ENCODE measurements around the gene CARMIL3. TPM values are rescaled to one million over a fixed set of nuclear protein-coding genes. Genes with fewer than 3 reads are reported as not detected.

CARMIL3 gene
- total RNA-seq, 2 experiments from 2014 or later = 0.48 to 0.99 TPM

DNA sequence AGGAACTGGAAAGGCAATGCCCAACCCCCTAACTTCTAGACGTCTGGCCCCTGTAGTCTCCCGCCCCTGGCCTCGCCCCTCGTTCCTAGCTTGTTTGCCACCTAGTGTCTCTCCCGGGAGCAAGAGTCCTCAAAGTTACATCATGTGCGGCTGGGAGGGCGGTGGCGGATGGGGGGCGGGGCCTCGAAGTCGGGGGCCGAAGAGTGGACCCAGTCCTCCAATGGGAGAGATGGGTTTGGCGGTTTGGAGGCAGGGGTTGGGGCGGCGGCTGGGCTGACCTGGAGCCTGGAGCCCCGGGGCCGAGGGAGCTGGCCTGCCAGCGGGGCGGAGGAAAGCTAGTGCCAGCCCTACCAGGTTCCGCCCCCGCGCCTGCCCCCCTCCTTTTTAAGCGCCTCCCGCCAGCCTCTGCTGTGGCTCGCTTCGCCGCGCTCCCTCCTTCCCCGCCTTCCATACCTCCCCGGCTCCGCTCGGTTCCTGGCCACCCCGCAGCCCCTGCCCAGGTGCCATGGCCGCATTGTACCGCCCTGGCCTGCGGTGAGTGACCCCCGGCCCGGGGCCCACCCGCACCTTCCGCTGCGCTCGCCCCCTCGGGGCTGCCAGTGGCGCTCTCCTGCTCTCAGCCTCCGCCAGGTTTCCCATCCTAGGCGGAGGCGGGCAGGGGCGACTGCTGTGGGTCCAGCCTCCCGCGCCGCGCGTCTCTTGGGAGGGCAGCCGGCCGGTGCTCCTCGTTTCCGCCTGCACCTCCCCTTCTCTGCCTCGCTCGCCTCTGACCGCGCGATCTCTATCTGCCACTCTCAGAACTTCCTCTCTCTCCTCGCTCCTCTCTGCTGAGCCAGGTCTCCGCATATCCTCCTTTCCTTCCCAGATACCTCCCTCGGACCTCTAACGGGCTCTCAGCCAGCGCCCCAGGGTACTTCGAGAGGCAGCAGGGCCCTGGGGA, 42.4 kb downstream of the CARMIL3 start, which contains the start of gene PCK2:
PCK2 (plus strand) TSS at position 411 of the 940 bp plus-strand sequence; CDS start at position 506, 95 bp downstream.
- CTCF ChIA-PET = interaction anchor here (1.2 to 9.1 kb wide), 5 partner anchors 12 to 67 kb away, joined by 3 to 386 read pairs (median 76); partner anchors contain the start of genes CARMIL3 and IRF9
- H3K36me3 Mint-ChIP-seq (ENCODE audit: low read depth) = peaks cover 25% of the 10 kb centered on the region
- intact Hi-C loops (cut with micrococcal nuclease) = loop anchor here (1.0 to 5.0 kb wide), 11 partner anchors 15 to 773 kb away; partner anchors contain the start of genes CHMP4A, DCAF11, DHRS1 and DHRS4L2

GRCh38 chr14:24094841-24095270, 43.0 kb downstream of the CARMIL3 start:
- Mint-ChIP-seq H3K36me3 (ENCODE audit: low read depth) (peaks cover 31% of the 10 kb centered on the region), H3K27me3 (ENCODE audit: low read depth) (no peaks in the 10 kb centered on the region), H3K4me1 (ENCODE audit: low read depth) (peaks cover 32% of the 10 kb centered on the region), H3K27ac (peak overlapping the region; percentile 98), H3K9me3 (no peaks in the 10 kb centered on the region), H3K4me3 (peak overlapping the region; percentile 99)
- intact Hi-C loops (cut with micrococcal nuclease) = loop anchor here (1.0 to 5.0 kb wide), 11 partner anchors 14 to 774 kb away; partner anchors contain the start of genes CHMP4A, DCAF11, DHRS1 and DHRS4L2
- CTCF ChIA-PET = interaction anchor here (0.8 to 9.1 kb wide), 6 partner anchors 11 to 463 kb away, joined by 3 to 386 read pairs (median 40); partner anchors contain the start of genes CARMIL3, EMC9 and IRF9
- no peak for DNase-seq

More for the DNA sequence above, 42.4 kb downstream of the CARMIL3 start, which contains the start of gene PCK2:
- H3K27ac Mint-ChIP-seq = peak within 1 kb of the TSS; percentile 98
- H3K4me1 Mint-ChIP-seq (ENCODE audit: low read depth) = peaks cover 32% of the 10 kb centered on the region
- no peaks in the 10 kb centered on the region for H3K27me3 Mint-ChIP-seq (ENCODE audit: low read depth)
- peak; percentile 94 for DNase-seq
- H3K9me3 Mint-ChIP-seq = no peaks in the 10 kb centered on the region
- H3K4me3 Mint-ChIP-seq = peak within 1 kb of the TSS; percentile 99

DNA sequence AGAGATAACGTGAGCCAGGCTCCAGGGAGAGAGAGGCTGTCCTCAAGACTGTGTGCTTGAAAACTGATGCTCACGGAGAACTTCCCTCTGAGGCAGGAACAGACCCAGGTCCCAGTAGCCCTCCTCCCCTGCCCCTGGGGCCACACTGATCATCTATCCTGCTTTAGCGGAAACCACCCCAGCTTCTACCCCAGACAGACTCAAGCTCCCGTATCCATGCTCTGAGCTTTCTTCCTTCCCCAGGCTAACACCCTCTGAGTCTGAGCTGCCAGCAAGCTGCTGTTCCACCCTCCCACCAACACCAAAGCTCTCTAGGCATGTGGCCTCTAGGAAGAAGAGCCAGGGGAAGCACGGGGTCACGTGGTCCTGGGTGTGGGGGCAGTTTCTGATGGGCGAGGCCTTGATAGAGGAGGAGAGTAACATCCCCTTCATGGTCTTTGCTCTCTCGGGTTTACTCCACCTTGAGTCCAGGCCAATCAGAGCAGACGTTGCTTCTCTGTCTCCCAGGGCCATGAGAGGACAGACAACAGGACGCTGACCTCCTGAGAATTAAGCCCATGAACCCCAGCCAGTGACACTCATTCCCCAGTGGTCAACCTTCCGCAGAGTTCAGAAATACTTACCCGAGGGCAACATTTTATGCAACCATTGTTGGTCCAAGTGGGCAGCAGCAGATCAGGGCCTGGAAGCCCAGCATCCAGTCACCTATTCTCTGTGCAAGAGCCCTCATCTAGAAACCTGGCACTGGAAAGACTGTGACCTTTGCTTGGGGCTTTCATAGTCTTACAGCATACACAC, 43.7 kb downstream of the CARMIL3 start:
- DNase-seq = peak; percentile 64
- Mint-ChIP-seq H3K36me3 (ENCODE audit: low read depth) (peaks cover 37% of the 10 kb centered on the region), H3K4me1 (ENCODE audit: low read depth) (peaks cover 32% of the 10 kb centered on the region), H3K4me3 (peak overlapping the region; percentile 99), H3K27me3 (ENCODE audit: low read depth) (no peaks in the 10 kb centered on the region), H3K9me3 (no peaks in the 10 kb centered on the region), H3K27ac (peak overlapping the region; percentile 98)
- CTCF ChIA-PET = interaction anchor here (0.8 to 9.1 kb wide), 6 partner anchors 11 to 464 kb away, joined by 3 to 386 read pairs (median 40); partner anchors contain the start of genes CARMIL3, EMC9 and IRF9
- intact Hi-C loops (cut with micrococcal nuclease) = loop anchor here (2.0 kb wide), 2 partner anchors 107 to 627 kb away; partner anchors contain the start of genes DHRS4L2 and NGDN

- H3K36me3 Mint-ChIP-seq (ENCODE audit: low read depth) = peaks cover 47% of the 10 kb centered on the region
- CTCF ChIA-PET = interaction anchor here (1.8 to 9.1 kb wide), 4 partner anchors 9 to 40 kb away, joined by 9 to 386 read pairs (median 151); partner anchors contain the start of gene CARMIL3
- H3K9me3 Mint-ChIP-seq = no peaks in the 10 kb centered on the region
- no peak for DNase-seq
- intact Hi-C loops (cut with micrococcal nuclease) = no loop called here
- H3K4me3 Mint-ChIP-seq = peak overlapping the region; percentile 50
- H3K27ac Mint-ChIP-seq = peak overlapping the region; percentile 47
- H3K4me1 Mint-ChIP-seq (ENCODE audit: low read depth) = peaks cover 29% of the 10 kb centered on the region
- no peaks in the 10 kb centered on the region for H3K27me3 Mint-ChIP-seq (ENCODE audit: low read depth)
Observed at GRCh38 chr14:24096545-24097181, 44.9 kb downstream of the CARMIL3 start.

DNA sequence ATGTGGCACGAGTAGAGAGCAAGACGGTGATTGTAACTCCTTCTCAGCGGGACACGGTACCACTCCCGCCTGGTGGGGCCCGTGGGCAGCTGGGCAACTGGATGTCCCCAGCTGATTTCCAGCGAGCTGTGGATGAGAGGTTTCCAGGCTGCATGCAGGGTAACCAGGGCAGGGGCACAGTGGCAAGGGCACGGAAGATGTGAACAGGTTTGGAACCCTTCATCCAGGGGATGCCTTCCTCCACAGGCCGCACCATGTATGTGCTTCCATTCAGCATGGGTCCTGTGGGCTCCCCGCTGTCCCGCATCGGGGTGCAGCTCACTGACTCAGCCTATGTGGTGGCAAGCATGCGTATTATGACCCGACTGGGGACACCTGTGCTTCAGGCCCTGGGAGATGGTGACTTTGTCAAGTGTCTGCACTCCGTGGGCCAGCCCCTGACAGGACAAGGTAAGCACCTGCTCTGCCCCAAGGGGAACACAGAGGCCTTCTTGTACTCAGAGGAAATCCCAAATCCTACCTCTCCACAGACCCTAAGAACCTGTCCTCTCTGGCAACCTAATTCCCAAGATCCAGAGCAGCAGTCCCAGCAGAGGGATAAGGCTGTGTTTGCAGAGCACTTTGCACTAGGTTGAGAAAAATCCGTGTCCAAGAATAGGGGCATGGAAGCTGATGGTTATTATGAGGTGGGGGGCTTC, 46.6 kb downstream of the CARMIL3 start:
- peaks cover 22% of the 10 kb centered on the region for H3K4me1 Mint-ChIP-seq (ENCODE audit: low read depth)
- H3K4me3 Mint-ChIP-seq = no peak overlapping the region
- DNase-seq = no peak
- intact Hi-C loops (cut with micrococcal nuclease) = no loop called here
- no peaks in the 10 kb centered on the region for H3K9me3 Mint-ChIP-seq
- CTCF ChIA-PET = interaction anchor here (0.5 to 1.8 kb wide), 4 partner anchors 10 to 63 kb away, joined by 3 to 12 read pairs (median 6); partner anchors contain the start of gene IRF9
- no peak overlapping the region for H3K27ac Mint-ChIP-seq
- H3K36me3 Mint-ChIP-seq (ENCODE audit: low read depth) = peaks cover 60% of the 10 kb centered on the region
- H3K27me3 Mint-ChIP-seq (ENCODE audit: low read depth) = no peaks in the 10 kb centered on the region

- Mint-ChIP-seq H3K36me3 (ENCODE audit: low read depth) (peaks cover 68% of the 10 kb centered on the region), H3K4me1 (ENCODE audit: low read depth) (peaks cover 17% of the 10 kb centered on the region), H3K4me3 (no peak overlapping the region), H3K9me3 (no peaks in the 10 kb centered on the region), H3K27ac (no peak overlapping the region), H3K27me3 (ENCODE audit: low read depth) (no peaks in the 10 kb centered on the region)
- no peak for DNase-seq
- CTCF ChIA-PET = interaction anchor here (1.1 to 1.7 kb wide), 2 partner anchors 9 to 62 kb away, joined by 3 to 12 read pairs; partner anchors contain the start of gene IRF9
- intact Hi-C loops (cut with micrococcal nuclease) = no loop called here
Observed at GRCh38 chr14:24098927-24099813, 47.4 kb downstream of the CARMIL3 start.

- Mint-ChIP-seq H3K27ac (no peak overlapping the region), H3K4me1 (ENCODE audit: low read depth) (peaks cover 13% of the 10 kb centered on the region), H3K36me3 (ENCODE audit: low read depth) (peaks cover 67% of the 10 kb centered on the region), H3K27me3 (ENCODE audit: low read depth) (no peaks in the 10 kb centered on the region), H3K9me3 (no peaks in the 10 kb centered on the region), H3K4me3 (no peak overlapping the region)
- intact Hi-C loops (cut with micrococcal nuclease) = no loop called here
- CTCF ChIA-PET = interaction anchor here (0.6 to 11.7 kb wide), 3 partner anchors 7 to 112 kb away, joined by 3 to 226 read pairs (median 4); partner anchors contain the start of gene PCK2
- no peak for DNase-seq
Observed at GRCh38 chr14:24100197-24100981, 48.6 kb downstream of the CARMIL3 start.

DNA sequence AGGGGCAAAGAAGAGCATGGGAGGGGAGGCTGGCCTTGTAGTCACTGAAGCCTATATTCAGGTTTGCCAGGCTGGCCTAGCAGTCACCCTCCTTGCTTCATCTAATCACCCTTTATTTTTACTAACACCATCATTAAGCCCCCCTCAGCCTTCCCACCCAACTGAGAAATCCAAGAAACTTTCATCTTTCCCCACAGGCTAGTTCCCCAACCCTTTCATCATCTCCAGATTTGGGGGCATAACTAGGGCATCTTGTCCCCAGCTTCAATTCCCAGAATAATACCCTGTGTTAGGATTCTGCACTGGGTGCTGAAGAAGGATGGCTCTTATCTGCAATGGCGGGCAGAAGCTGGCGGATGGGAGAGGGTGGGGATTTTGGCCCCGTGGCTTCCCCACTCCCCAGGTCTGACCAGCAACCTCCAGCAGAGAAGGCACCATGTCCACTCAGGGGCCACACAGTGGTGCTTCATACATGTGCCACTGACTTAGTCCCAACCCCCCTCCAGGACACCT, 49.2 kb downstream of the CARMIL3 start:
- CTCF ChIA-PET = interaction anchor here (0.6 to 11.7 kb wide), 3 partner anchors 8 to 113 kb away, joined by 3 to 226 read pairs (median 4); partner anchors contain the start of gene PCK2
- no peak for DNase-seq
- Mint-ChIP-seq H3K27me3 (ENCODE audit: low read depth) (no peaks in the 10 kb centered on the region), H3K9me3 (no peaks in the 10 kb centered on the region), H3K36me3 (ENCODE audit: low read depth) (peaks cover 62% of the 10 kb centered on the region), H3K27ac (no peak overlapping the region), H3K4me3 (no peak overlapping the region), H3K4me1 (ENCODE audit: low read depth) (peaks cover 8% of the 10 kb centered on the region)
- intact Hi-C loops (cut with micrococcal nuclease) = no loop called here

GRCh38 chr14:24102357-24103048, 50.7 kb downstream of the CARMIL3 start:
- CTCF ChIA-PET = interaction anchor here (1.1 to 11.7 kb wide), 4 partner anchors 9 to 44 kb away, joined by 3 to 226 read pairs (median 6); partner anchors contain the start of gene PCK2
- H3K9me3 Mint-ChIP-seq = no peaks in the 10 kb centered on the region

More at GRCh38 chr14:24102357-24103048, 50.7 kb downstream of the CARMIL3 start:
- intact Hi-C loops (cut with micrococcal nuclease) = no loop called here
- DNase-seq = no peak
- Mint-ChIP-seq H3K27me3 (ENCODE audit: low read depth) (no peaks in the 10 kb centered on the region), H3K4me1 (ENCODE audit: low read depth) (no peaks in the 10 kb centered on the region), H3K4me3 (no peak overlapping the region), H3K27ac (no peak overlapping the region), H3K36me3 (ENCODE audit: low read depth) (peaks cover 55% of the 10 kb centered on the region)
